ENCODE measurements around the gene SGSH.

DNA sequence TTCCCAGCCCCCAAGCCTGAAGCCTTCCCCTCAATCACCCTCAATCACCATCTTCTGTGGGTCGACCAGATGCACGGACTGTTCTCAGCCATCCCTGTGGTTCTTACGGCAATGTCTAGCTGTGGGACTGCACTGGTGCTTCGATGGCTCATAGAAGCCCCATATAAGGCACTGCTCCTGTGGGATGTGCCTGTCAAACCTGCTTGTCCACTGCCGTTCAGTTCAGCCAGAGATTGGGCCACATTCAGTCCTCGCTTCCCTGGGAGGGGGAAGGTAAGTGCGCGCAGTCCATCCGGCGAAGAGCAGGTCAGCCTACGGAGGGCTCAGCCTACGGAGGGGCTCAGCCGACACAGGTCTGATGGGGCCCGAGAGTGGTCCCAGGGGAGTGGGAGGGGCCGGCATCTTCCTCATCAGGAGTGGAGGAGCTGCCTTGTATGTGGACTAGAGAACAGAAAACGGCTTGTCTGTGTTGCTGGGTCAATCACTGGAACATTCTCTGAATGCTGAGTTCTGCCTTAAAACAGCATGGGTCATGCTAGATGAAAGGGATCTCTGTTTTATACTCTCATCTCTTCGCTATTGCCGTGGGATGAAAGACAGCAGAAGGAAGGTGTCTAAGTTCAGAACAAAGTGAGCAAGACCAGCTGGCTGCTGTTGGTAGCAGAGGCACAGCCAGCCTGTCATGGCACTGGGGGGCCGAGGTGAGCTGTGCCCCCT is 50.2 kb downstream of the SGSH start, which contains the start of gene CARD14:
- TF ChIP-seq, protein P1, sequence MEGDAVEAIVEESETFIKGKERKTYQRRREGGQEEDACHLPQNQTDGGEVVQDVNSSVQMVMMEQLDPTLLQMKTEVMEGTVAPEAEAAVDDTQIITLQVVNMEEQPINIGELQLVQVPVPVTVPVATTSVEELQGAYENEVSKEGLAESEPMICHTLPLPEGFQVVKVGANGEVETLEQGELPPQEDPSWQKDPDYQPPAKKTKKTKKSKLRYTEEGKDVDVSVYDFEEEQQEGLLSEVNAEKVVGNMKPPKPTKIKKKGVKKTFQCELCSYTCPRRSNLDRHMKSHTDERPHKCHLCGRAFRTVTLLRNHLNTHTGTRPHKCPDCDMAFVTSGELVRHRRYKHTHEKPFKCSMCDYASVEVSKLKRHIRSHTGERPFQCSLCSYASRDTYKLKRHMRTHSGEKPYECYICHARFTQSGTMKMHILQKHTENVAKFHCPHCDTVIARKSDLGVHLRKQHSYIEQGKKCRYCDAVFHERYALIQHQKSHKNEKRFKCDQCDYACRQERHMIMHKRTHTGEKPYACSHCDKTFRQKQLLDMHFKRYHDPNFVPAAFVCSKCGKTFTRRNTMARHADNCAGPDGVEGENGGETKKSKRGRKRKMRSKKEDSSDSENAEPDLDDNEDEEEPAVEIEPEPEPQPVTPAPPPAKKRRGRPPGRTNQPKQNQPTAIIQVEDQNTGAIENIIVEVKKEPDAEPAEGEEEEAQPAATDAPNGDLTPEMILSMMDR (IDR thresholded peaks at IDR 0.05), result no peak
- TF ChIP-seq POLR2A (IDR thresholded peaks at IDR 0.05), result no peak

Measured in sigmoid colon (tissue), 3 donors.